Measurements from ENCODE around the gene MRPL21. TPM values are rescaled to one million over a fixed set of nuclear protein-coding genes. Genes with fewer than 3 reads are reported as not detected.

The MRPL21 gene
- total and polyA plus RNA-seq, 2 of the 13 experiments (the other 11 are each of a cell fraction or from before 2014, with no cell fraction given) = 61.5 to 100 TPM

- TF ChIP-seq TEAD2 (CRISPR knock-in tag; IDR thresholded peaks at IDR 0.05) (no peak), MXD4 (CRISPR knock-in tag; IDR thresholded peaks at IDR 0.05) (peak; percentile 74; the same call in 1 of the 2 replicates), SNAPC5 (CRISPR knock-in tag; IDR thresholded peaks at IDR 0.05; ENCODE audit: borderline replicate concordance) (no peak), ZNF841 (CRISPR knock-in tag; IDR thresholded peaks at IDR 0.05; ENCODE audit: borderline replicate concordance) (no peak), SCMH1 (CRISPR knock-in tag; IDR thresholded peaks at IDR 0.05; ENCODE audit: borderline replicate concordance) (no peak), ZNF264 (CRISPR knock-in tag; IDR thresholded peaks at IDR 0.05) (peak; percentile 93; the same call in 1 of the 2 replicates), GZF1 (CRISPR knock-in tag; IDR thresholded peaks at IDR 0.05) (peak; percentile 56; the same call in 1 of the 2 replicates), RBM22 (optimal IDR thresholded peaks at IDR 0.05; ENCODE audit: low read length) (no peak), ZNF749 (CRISPR knock-in tag; IDR thresholded peaks at IDR 0.05; ENCODE audit: borderline replicate concordance) (peak; percentile 87; the same call in 1 of the 2 replicates), MYPOP (CRISPR knock-in tag; IDR thresholded peaks at IDR 0.05) (peak; percentile 89), TFE3 (CRISPR knock-in tag; IDR thresholded peaks at IDR 0.05) (peak; percentile 92), AGO1 (IDR thresholded peaks at IDR 0.05; ENCODE audit: low read depth, low read length, poor library complexity, severe bottlenecking) (no peak), ZBTB7B (CRISPR knock-in tag; IDR thresholded peaks at IDR 0.05) (peak; percentile 83), SETDB1 (CRISPR knock-in tag; IDR thresholded peaks at IDR 0.05; ENCODE audit: borderline replicate concordance) (no peak), SRSF4 (IDR thresholded peaks at IDR 0.05; ENCODE audit: low read depth, low read length, poor library complexity, severe bottlenecking) (no peak), ZFP90 (CRISPR knock-in tag; IDR thresholded peaks at IDR 0.05; ENCODE audit: borderline replicate concordance) (peak; percentile 74; the same call in 1 of the 2 replicates), HMGXB3 (CRISPR knock-in tag; IDR thresholded peaks at IDR 0.05; ENCODE audit: borderline replicate concordance) (peak; percentile 75; the same call in 1 of the 2 replicates), ZNF136 (CRISPR knock-in tag; IDR thresholded peaks at IDR 0.05; ENCODE audit: low read depth) (peak; percentile 54; the same call in 1 of the 2 replicates), PATZ1 (CRISPR knock-in tag; IDR thresholded peaks at IDR 0.05) (peak; percentile 71), GFI1 (CRISPR knock-in tag; IDR thresholded peaks at IDR 0.05; ENCODE audit: borderline replicate concordance) (peak; percentile 98)
These were observed 58.2 kb downstream of the MRPL21 start (continued) for GRCh38 chr11:68845351-68846002.

Data from HepG2 (cell line).